Activated naive CD8-positive, alpha-beta T cell treated with anti-CD3 and anti-CD28 coated beads, Interleukin-2, amount 50 U/mL, for 16 hours (primary cell): Measurements from ENCODE around the gene ZNF674.

Experiments
- DNase-seq: peaks from one replicate; pipeline ENCODE4 v3.0.0-alpha.2; 2020; ENCODE audit warnings: low read depth, low spot score

The ZNF674 gene

GRCh38 chrX:46545111-46546005, at the start of gene ZNF674:
Gene ZNF674, minus strand, starts transcription at chrX:46545421. Its CDS starts 3,334 bp downstream, at chrX:46542087.
- DNase-seq: peak; percentile 81

- DNase-seq: no peak
These were observed 44.9 kb upstream of the ZNF674 start for GRCh38 chrX:46589977-46590723.

GRCh38 chrX:46588263-46588662, 43.0 kb upstream of the ZNF674 start:
- no peak for DNase-seq

GRCh38 chrX:46587753-46588171, 42.5 kb upstream of the ZNF674 start:
- no peak for DNase-seq

- DNase-seq: no peak
These were observed 41.9 kb upstream of the ZNF674 start for GRCh38 chrX:46587158-46587557.

- no peak for DNase-seq
These were observed 39.5 kb upstream of the ZNF674 start for GRCh38 chrX:46584736-46585135.

- no peak for DNase-seq
These were observed 37.7 kb upstream of the ZNF674 start for GRCh38 chrX:46582966-46583365.

GRCh38 chrX:46582325-46582724, 37.1 kb upstream of the ZNF674 start:
- DNase-seq: no peak

GRCh38 chrX:46580613-46581012, 35.4 kb upstream of the ZNF674 start:
- no peak for DNase-seq

- no peak for DNase-seq
These were observed 34.0 kb upstream of the ZNF674 start for GRCh38 chrX:46579250-46579649.

- DNase-seq: no peak
These were observed 32.2 kb upstream of the ZNF674 start for GRCh38 chrX:46577221-46578005.

GRCh38 chrX:46576458-46576857, 31.2 kb upstream of the ZNF674 start:
- no peak for DNase-seq

GRCh38 chrX:46575991-46576392, 30.8 kb upstream of the ZNF674 start:
- DNase-seq: no peak

GRCh38 chrX:46575586-46575985, 30.4 kb upstream of the ZNF674 start:
- DNase-seq: no peak

- no peak for DNase-seq
These were observed 29.7 kb upstream of the ZNF674 start for GRCh38 chrX:46574774-46575381.

- DNase-seq: no peak
These were observed 28.9 kb upstream of the ZNF674 start for GRCh38 chrX:46573892-46574773.

GRCh38 chrX:46573331-46573891, 28.2 kb upstream of the ZNF674 start, which contains the start of gene CHST7:
Gene CHST7, plus strand, starts transcription at chrX:46573765. Its CDS starts 167 bp downstream, at chrX:46573932.
- DNase-seq: no peak

- DNase-seq: no peak
These were observed 27.2 kb upstream of the ZNF674 start for GRCh38 chrX:46572340-46572936.
